ENCODE measurements around the gene FIGNL1. TPM values are rescaled to one million over a fixed set of nuclear protein-coding genes. Genes with fewer than 3 reads are reported as not detected.

Gene FIGNL1
- total and polyA plus RNA-seq, 7 donors: 0.60 to 8.6 (median 6.9) TPM

GRCh38 chr7:50476953-50477625 lies 26.9 kb upstream of the FIGNL1 start:
- TF ChIP-seq POLR2AphosphoS5 (IDR thresholded peaks at IDR 0.05) (no peak), CTCF (IDR thresholded peaks at IDR 0.05) (no peak), EP300 (IDR thresholded peaks at IDR 0.05) (no peak), POLR2A (IDR thresholded peaks at IDR 0.05) (no peak)
- intact Hi-C loops (cut with DNase I): no loop called here
- 91 to 94% methylated on average over 9 of the region's 9 CpGs for WGBS, 2 donors
- Histone ChIP-seq H3K4me3 (no peak overlapping the region), H3K4me1 (peaks cover 0 to 23% (median 17%) of the 10 kb centered on the region in 4 donors), H3K27ac (no peak overlapping the region), H3K36me3 (no peaks in the 10 kb centered on the region), H3K9me3 (no peaks in the 10 kb centered on the region), H3K27me3 (no peaks in the 10 kb centered on the region)
- no peak for DNase-seq

DNA sequence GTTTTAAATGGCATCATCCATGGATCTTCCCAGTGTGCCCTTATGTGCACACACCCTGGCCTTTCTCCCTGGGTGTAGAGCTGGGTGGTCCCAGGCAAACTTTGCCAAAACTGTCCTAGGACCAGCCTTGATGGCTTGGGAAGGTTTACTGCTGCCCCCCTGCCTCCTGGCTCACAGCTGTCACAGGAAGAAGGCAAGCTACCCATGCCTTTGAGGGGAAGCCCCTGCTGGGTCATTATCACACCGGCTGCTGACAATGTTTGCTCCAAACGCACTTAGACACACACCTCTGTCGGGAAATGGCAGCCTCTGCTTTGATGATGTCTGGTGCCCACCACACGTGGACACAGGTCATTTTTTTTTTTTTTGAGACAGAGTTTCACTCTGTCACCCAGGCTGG lies 25.2 kb upstream of the FIGNL1 start:
- Histone ChIP-seq H3K36me3 (no peaks in the 10 kb centered on the region), H3K4me3 (no peak overlapping the region), H3K27me3 (no peaks in the 10 kb centered on the region), H3K9me3 (no peaks in the 10 kb centered on the region), H3K27ac (peak overlapping the region in 1 of 4 donors; percentile 79), H3K4me1 (peaks cover 0 to 23% (median 17%) of the 10 kb centered on the region in 4 donors)
- 42 to 62% methylated on average over 4 of the region's 4 CpGs for WGBS, 2 donors
- no peak for TF ChIP-seq CTCF (IDR thresholded peaks at IDR 0.05)
- no peak for TF ChIP-seq EP300 (IDR thresholded peaks at IDR 0.05)
- TF ChIP-seq POLR2AphosphoS5 (IDR thresholded peaks at IDR 0.05): no peak
- no peak for TF ChIP-seq POLR2A (IDR thresholded peaks at IDR 0.05)
- intact Hi-C loops (cut with DNase I): no loop called here
- no peak for DNase-seq

DNA sequence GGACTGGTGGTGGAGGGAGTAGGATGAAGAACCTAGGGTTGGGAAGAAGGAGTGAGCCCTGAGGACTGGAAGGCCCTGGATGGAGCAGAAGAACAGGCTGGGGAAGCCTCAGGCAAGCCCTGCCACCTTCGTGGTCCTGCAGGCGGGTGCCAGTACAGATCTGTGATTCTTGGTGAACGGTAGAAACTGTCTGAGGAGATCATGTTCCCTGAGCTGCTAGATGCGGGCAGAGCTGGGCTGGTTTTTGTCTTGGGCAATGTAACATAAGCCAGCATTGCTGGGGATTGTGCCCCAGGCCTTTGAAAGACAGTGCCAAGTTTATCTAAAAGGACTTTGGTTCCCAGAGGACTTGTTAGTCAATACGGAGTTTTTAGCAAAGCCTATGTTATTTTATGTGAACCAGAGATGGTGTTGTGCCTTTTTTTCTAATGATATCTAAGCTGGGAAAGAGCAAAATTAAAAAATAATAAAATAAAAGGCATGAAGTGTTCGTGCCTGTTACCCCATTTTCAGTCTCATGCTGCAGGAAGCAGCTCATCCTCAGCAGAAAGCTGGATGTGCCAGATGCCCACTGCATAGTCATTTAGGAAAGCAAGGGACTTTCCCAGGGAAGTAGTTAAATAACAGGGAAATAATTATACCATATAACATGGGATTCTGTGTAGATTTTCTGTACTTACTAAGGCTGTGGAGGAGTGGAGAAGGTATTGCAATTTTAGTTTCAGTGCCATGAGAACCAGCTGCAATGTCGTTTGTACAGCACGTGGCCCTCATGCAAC lies 24.4 kb upstream of the FIGNL1 start:
- 67 to 69% methylated on average over 8 of the region's 8 CpGs for WGBS, 2 donors
- Histone ChIP-seq H3K27me3 (no peaks in the 10 kb centered on the region), H3K27ac (peak overlapping the region in 3 of 4 donors; percentile 70 to 79 (median 74)), H3K4me1 (peaks cover 0 to 23% (median 17%) of the 10 kb centered on the region in 4 donors), H3K36me3 (no peaks in the 10 kb centered on the region), H3K9me3 (no peaks in the 10 kb centered on the region), H3K4me3 (no peak overlapping the region)
- intact Hi-C loops (cut with DNase I): no loop called here
- DNase-seq: no peak
- TF ChIP-seq CTCF (IDR thresholded peaks at IDR 0.05) (no peak), POLR2AphosphoS5 (IDR thresholded peaks at IDR 0.05) (peak in 2 of 4 donors; percentile 59 to 77)

DNA sequence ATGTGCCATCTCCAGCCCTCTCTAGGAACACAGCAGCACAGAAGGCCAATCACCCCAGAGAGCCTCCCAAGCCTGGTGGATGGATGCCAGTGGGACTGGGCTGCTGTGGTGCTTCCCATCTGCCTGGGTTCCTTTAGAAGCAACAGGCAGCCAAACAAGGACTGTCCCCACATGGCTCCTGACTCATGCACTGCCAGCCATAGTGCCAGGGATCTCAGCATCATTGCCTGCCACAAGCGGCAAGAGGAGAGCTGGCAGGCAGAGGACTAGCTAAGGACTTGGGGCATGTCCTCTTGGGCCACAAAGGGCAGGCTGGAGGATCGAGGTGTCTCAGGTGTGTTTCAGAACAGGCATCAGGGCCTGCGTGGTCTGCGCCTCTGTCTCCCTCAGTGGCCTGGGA lies 23.4 kb upstream of the FIGNL1 start:
- peaks cover 0 to under 1% (median 0%) of the 10 kb centered on the region in 3 donors for H3K27me3 ChIP-seq
- DNase-seq: peak; percentile 73
- no peaks in the 10 kb centered on the region for H3K36me3 ChIP-seq
- H3K4me1 ChIP-seq: peaks cover 0 to 24% (median 17%) of the 10 kb centered on the region in 4 donors
- H3K27ac ChIP-seq: peak overlapping the region in 3 of 4 donors; percentile 70 to 79 (median 74)
- no peak overlapping the region for H3K4me3 ChIP-seq
- WGBS, 2 donors: 95% methylated on average over 4 of the region's 4 CpGs
- no peaks in the 10 kb centered on the region for H3K9me3 ChIP-seq
- TF ChIP-seq POLR2AphosphoS5 (IDR thresholded peaks at IDR 0.05) (peak in 1 of 4 donors; percentile 5), POLR2A (IDR thresholded peaks at IDR 0.05) (no peak)
- intact Hi-C loops (cut with DNase I): no loop called here

DNA sequence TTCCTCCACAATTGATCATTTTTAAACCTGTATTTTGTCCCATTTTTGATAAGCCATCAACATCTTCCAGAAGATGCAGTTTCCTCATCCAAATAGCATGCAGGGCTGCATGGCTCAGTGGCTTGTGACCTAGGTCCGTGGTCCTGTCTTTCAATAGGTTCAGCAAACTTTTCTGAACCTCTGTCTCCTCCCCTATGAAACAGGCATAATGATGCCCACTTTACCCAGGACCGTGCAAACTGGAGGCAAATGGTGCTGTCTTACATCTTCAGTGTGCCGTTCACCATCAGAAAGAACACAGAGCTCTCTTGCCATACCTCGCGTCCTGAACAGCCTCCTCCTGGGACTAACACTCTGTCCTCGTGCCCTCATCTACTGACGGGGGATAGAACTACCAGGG lies 22.3 kb upstream of the FIGNL1 start:
- Histone ChIP-seq H3K36me3 (no peaks in the 10 kb centered on the region), H3K27me3 (peaks cover 0 to 4% (median 0%) of the 10 kb centered on the region in 3 donors), H3K4me3 (no peak overlapping the region), H3K4me1 (peaks cover 0 to 34% (median 26%) of the 10 kb centered on the region in 4 donors), H3K27ac (no peak overlapping the region), H3K9me3 (no peaks in the 10 kb centered on the region)
- TF ChIP-seq EP300 (IDR thresholded peaks at IDR 0.05) (no peak), POLR2AphosphoS5 (IDR thresholded peaks at IDR 0.05) (no peak), CTCF (IDR thresholded peaks at IDR 0.05) (no peak)
- intact Hi-C loops (cut with DNase I): no loop called here
- DNase-seq: no peak
- 92 to 94% methylated on average over 7 of the region's 7 CpGs for WGBS, 2 donors
